Measurements from ENCODE around the gene RBX1.
"Not testable (repeated sequence)": the region's sequence is repeated elsewhere in the genome, so short reads cannot be mapped to it uniquely, and the experiment has no call there.

Gene RBX1

DNA sequence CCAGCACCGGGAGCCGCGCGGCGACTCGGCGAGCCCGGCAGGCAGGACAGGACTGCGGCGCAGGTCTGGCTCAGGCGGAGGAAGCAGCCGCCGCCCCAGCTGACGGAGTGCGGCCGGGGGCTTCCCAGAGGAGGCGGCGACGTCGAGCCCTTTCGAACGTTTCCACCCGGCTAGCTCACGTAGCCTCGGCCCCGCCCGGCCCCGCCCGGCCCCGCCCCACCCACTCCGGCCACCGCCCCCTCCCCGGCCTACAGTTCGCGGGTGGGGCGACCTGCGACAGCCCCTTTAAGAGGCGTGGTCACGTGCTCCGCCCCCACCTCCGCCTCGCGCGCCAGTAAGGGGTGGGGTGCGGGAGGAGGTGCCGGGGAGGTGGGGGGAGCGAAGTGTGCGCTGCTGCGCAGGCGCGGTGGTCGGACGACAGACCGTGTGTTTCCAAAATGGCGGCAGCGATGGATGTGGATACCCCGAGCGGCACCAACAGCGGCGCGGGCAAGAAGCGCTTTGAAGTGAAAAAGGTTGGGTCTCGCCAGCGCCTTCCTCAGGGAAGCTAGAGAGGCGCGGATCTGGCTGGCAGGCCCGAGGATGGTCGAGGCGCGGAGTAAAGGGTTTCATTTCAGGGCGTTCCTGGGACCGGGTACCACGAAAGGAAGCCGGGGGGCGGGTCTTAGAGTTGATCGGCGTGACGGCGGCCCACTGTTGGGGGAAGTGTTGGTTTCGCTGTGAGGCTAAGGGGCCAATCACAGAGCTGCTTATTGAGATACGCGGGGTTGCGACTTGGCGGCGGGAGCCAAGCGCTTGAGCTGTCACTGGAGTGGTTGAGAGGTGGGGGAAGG, at the start of gene RBX1:
Gene RBX1 (plus strand): TSS at position 417 of the 833 bp plus-strand sequence. CDS start 21 bp downstream, at position 438.
- DNase-seq = peak; percentile 99

DNA sequence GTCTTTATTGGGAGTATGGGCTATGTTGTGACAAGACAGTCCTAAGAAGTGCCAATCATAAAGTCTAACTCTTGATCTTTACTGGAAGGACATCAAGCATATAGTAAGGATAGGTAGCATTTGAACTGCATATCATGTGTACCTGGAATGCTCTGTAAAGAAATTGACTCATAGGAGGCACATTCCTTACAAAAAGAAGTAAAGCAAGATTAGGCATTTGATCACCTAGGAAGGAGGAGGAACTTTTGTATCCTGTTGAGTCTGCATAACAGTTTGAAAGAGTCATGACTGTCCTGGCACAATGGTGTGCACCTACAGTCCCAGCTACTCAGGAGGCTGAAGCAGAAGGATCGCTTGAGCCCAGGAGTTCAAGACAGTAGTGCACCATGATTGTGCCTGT, 47.1 kb upstream of the RBX1 start:
- no peak for DNase-seq

DNA sequence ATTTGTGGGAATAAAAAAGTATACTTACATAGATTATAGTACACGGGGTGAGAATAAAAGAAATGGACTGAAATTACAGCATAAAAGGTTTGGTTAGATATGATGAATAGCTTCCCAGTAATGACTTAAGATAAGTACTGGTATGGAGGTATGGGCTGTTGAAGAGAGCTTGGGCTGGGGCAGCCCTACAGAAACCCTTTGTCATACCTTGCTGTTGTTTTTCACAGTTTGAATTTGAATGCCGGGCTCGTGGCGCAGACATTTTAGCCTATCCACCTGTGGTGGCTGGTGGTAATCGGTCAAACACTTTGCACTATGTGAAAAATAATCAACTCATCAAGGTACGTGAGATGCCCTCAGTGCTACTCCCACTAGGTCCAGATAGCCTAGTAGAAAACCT, 42.3 kb upstream of the RBX1 start:
- DNase-seq = no peak

DNA sequence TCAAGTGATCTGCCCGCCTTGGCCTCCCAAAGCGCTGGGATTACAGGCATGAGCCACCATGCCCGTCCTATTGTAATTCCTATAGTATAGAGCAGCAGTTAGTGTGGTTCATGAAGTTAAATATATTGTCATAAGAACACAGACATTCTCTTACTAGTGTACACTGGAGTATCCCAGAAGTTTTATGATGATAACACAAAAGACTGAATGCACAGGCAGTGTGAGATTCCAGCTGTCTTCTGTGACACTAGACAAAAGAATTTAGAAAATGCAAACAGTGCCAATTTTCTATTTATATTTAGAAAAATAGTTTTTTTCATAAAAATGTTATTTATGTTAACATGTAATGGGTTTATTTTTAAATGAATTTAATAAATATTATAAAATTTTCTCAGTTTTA, 39.4 kb upstream of the RBX1 start:
- DNase-seq = no peak

DNA sequence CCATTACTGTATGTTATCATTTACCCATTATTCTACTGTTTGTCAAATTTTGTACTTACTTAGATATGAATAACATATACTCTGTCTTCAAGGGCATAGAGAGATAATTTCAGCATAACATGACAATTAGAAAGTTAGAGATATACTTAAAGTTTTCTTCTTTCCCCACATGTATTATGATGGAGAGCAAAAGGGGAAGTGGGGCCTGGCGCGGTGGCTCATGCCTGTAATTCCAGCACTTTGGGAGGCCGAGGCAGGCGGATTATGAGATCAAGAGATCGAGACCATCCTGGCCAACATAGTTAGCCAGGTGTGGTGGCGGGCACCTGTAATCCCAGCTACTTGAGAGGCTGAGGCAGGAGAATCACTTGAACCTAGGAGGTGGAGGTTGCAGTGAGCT, 38.2 kb upstream of the RBX1 start:
- not testable (repeated sequence) for DNase-seq

DNA sequence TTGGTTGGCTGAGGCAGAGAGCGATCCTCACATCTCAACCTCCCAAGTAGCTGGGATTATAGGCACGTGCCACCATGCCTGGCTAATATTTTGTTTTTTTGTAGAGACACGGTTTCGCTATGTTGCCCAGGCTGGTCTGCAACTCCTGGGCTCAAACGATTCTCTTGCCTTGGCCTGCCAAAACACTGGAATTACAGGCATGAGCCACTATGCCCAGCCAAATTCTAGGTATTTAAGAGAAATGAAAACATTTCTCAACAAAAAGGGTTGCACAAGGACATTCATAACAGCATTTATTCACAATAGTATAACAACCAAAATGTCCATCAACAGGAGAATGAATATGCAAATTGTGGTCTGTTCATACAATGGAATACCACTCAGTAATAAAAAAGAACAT, 31.7 kb upstream of the RBX1 start:
- DNase-seq = no peak

DNA sequence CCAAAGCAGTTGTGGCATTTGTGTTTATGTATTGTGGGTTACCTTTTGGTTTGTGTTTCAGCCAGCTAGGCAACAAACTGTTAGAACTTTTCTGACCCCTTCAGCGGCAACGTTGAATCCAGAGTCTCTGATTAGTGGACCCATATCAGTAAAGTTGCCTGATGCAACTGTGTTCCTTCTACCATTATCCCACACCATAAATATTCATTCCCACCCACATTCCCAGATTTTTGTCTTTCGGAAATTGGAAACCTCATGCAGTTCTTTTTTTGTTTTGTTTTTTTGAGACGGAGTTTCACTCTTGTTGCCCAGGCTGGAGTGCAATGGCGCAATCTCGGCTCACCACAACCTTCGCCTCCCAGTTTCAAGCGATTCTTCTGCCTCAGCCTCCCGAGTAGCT, 30.7 kb upstream of the RBX1 start:
- DNase-seq = no peak

DNA sequence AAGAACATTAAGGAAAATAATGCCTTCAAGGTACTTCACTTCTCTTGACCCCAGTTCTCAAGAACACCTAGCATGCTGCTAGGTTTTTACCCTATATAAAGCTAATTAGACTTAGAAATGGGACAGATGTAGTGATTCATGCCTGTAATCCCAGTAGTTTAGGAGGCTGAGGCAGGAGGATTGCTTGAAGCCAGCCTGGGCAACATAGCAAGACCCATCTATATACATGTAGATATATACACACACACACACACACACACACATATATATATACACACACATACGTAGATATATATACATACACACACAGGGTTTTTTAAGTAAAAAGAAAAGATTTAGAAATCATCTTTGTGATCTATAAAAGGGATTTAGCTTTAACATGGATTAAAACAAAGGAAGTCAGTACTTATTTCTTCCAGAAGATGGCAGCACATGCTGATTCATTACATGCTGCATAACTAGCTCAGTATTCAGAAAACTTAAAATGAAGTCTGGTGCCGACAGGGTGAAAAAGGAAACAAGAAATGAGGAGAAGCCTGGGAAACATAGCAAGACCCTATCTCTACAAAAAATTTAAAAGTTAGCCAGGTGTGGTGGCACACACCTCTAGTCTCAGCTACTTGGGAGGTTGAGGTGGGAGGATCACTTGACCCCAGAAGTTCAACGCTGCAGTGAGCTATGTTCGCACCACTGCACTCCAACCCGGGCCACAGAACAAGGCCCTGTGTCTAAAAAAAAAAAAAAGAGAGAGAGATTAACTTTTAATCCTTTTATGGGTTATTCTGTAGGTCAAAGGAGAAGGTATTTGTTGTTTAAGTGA, 28.5 kb upstream of the RBX1 start:
- DNase-seq = peak in 1 of 2 donors; percentile 81

DNA sequence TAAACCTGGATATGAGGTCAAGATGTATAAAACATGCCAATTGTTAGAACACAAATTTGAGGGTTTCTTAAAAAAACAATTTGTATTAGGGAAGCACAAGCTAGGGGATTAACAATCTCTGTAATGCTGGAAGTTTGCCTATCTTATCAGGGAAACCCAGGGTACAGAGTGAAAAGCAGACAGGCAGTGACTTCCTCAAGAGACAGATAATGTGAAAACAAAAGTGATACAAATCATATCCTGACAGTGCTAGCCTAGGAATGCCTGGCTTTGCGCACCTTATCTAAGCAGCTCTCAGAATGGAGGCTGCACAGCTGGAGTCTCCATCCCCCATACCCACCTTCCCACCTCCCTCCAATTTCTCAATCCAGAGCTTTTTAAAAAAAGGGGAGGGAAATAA, 22.5 kb upstream of the RBX1 start:
- DNase-seq = no peak

DNA sequence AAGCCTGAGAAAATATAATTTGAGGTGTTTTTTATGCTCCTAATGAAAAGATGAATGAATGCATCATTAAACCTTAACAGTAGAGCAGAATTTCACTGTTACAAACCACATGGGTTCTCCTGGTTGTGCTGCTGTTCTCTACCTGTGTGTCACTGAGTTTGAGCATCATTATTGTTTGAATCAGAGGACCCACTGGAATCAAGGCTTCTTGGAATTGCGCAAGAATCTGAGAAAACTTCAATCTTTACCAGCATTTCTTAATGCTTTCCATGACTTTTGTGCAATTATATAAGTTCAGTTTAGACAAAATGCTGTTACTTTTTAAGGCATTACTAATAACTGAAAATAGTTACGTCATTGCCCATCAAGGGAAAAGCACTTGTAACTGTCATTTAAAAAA, 18.8 kb upstream of the RBX1 start:
- DNase-seq = no peak

DNA sequence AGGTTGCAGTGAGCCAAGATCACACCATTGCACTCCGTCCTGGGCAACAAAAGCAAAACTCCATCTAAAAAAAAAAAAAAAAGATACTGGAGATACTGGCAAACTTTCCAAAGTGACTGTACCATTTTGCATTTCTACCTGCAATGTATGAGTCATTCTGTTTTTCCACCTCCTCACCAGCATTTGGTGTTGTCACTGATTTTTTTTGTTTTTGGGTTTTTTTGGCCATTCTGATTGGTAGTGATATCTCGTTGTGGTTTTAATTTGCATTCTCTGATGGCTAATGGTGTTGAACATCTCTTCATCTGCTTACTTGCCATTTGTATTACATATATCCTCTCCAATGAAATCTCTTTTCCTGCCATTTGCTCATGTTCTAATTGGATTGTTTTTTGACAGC, 12.0 kb upstream of the RBX1 start:
- DNase-seq = no peak

DNA sequence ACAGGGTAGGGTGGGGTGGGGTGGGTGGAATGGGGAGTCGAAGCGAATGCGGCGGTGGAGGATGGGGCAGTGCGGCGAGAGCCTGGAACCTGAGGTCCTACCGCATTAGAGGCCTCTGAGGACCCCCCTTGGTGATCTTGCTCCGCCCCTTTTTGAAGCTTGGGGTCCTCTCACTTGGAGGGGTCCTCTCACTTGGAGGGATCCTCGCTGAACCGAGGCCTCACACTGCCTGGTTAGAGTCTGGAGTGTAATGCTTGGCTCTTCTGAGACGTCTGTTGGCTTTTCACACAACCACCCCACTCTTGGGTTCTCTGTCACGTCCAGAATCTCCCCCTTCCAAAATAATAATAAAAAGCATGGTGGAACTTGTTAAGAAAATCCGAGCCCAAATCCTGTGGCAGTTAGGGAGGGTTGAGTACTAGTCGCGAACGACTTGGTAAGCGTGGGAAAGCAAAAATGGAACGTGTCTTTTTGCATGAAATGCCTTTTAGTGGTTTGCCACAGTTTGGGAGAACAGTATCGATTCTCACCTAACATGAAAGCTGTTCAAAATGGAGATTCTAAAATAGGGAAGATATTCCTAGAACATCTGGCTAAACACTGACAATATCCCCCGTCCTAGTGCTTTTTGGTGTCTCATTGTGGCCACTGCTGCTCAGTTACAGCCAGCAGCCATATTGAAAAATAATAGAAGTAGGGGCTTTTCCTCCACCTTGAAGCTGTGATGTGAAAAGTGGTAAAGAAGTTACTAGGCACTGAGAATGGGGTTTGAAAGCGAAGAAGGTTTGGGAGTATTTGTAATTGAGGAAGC, 822 bp downstream of the RBX1 start:
- peak in 1 of 2 donors; percentile 47 for DNase-seq

DNA sequence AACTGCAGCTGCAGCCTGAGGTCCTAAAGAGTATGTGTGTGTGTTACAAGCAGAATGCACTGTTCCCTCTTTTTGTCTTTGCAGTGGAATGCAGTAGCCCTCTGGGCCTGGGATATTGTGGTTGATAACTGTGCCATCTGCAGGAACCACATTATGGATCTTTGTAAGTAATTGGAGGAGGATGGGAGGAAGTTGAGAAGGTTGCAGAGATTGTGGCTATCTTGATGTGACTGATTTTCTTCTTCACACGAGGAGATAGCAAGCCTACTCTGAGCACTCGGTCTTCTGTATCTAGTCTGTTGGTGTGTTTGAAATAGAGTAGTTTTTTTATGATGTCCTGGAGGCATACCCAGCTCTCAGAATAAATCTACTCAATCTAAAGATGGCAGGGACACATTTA, 2.3 kb downstream of the RBX1 start:
- no peak for DNase-seq

DNA sequence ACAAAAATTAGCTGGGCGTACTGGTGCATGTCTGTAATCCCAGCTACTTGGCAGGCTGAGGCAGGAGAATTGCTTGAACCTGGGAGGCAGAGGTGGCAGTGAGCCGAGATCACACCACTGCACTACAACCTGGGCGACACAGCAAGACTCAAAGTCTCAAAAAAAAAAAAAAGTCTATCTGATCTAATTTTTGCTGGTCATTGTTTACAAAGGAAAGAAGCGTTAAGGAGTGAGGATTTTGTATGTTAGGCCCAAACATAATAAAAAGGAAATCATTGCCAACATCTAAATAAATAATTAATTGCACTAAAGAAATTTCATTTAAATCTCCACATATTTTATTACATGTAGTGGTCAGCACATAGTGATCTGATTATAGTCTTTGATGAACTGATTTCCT, 2.9 kb downstream of the RBX1 start:
- DNase-seq = no peak

DNA sequence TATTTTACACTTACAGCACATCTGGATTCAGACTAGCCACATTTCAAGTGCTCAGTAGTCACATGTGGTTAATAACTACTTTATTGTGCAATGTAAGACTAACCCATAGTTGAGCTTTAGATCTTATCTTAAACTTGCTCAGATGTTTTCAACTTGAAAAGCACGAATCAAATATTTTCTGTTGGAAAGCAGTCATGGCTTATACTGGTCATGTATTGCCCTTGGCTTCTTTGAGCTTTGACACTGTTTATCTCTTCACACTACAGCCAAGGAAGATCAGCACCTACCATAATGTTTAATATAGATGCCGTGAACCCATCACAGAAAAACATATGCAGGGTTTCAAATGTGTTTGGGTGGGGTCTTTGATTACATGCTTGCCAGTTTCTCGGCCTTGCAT, 4.4 kb downstream of the RBX1 start:
- no peak for DNase-seq

DNA sequence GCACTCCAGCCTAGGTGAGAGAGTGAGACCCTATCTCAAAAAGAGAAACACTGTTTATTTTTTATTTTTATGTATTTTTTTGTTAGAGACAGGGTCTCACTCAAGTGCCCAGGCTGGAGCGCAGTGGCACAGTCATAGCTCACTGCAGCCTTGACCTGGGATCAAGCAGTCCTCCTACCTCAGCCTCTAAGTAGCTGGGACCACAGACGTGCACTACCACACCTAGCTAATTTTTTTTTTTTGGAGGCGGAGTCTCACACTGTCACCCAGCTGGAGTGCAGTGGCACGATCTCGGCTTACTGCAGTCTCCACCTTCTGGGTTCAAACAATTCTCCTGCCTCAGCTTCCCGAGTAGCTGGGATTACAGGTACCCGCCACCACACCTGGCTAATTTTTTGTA, 6.4 kb downstream of the RBX1 start:
- no peak for DNase-seq

DNA sequence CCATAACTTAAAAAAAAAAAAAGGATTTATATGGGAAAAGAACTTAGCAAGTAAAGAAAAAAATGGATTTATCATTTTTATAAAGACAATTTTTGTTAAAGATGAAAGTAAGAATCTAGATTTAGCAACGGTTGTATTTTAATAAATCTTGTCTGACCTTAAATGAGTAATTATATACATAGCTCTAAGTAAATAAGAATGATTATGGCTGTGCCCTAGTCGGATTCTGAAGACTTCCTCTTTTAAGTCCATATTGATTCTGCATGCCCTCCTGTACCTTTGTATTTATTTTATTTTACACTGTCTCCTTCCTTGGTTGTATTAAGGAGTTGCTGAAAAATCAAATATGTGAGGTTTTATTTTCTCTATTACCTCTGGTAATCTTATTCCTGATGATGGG, 7.1 kb downstream of the RBX1 start:
- DNase-seq = no peak

DNA sequence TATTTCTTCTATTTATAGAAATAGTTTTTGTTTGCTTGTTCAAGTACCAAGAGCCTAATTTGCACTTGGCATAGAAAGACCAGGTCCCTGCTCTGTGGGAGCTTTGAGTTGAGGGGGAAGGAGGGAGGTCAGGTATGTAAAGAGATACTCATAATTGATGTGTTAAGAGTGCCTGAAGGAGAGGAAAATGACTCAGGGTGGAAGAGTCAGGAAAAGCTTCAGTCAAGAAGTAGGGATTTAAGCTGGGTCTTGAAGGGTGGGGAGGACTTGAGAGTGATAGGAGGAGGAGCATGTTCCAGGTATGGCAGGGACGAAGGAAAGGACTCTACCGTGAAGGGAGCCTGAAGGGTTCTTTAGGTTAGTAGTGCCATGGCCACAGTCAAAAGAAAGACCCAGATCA, 9.0 kb downstream of the RBX1 start:
- DNase-seq = no peak

DNA sequence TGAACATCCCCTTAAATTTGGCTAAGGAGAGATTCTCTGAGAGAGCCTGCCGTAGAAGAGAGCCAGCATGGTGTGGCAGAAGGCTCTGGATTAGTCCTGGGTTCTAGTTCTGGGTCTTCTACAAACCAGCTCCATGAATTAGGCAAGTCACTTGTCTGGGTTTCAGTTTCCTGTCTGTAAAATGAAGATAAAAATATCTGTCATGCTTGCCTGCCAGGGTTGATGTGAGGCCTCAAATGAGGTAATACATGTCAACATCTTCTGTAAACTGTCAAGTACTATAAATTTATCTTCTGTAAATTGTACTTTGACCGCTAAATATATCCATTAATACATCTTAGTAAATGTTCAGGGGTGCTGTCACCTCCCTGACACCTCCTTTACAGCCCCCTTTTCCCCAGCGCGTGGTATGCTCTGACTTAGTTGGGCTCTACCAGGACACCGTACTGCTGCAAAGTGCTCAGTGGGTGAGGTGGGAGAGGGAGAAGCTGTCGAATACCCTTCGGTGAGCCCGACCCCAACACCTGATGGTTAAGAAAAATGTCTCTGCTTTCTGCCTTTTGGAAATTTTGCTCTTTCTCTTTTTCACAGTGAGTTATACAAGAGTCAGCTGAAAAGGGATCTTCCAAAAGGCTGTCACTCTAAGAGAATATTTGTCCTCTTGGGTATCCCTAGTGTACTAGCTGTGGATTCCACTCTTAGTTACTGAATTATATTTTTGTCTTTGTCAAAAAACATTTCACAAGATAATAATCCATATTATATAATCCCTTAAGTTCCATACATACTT, 15.0 kb downstream of the RBX1 start:
- no peak for DNase-seq

DNA sequence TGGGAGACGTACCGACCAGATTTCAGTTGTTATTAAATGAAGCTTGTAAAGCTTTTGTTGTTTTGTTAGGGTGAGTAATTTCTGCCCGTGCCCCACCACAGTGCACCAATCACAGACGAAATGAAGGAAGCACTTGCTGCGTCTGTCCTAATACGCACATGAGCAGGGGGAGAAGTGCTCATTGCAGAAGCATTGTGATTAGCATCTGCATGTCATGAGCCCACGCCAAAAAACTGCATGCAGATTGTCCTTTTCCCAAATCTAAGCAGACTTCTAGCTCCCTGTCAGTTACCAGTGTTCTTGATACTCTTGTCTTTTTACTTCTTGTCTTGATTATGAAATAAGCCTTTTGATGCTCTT, 15.5 kb downstream of the RBX1 start:
- DNase-seq = peak in 1 of 2 donors; percentile 28

DNA sequence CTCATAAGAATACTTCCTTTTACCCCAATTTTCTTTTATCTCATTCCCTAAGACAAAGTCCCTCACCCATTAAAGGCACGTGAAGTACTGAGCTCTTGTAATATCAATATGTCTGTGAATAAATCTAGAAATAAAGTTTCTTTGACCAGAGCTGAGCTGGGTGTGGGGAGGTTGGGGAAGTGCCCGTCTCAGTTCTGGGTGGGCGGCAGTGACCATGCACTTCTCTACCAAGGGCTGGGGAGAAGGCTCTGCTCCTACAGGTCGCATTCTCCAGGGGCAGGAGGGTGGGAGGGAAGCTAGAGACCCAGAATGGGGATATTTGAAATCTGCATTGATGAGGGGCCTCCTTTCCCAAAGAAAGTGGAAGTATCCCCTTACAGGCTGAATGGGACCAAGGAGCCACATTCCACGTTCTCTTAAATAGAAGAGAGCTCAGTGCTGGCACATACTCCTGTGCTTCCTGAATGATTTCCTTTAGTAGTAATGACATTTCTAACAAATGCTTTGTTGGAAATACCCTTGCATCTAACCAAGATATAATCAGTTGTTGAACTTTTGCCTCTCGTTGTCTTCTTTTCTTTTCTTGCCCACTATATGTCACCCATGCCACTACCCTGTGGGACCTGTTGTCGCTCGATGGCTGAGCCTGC, 16.1 kb downstream of the RBX1 start:
- DNase-seq = no peak

DNA sequence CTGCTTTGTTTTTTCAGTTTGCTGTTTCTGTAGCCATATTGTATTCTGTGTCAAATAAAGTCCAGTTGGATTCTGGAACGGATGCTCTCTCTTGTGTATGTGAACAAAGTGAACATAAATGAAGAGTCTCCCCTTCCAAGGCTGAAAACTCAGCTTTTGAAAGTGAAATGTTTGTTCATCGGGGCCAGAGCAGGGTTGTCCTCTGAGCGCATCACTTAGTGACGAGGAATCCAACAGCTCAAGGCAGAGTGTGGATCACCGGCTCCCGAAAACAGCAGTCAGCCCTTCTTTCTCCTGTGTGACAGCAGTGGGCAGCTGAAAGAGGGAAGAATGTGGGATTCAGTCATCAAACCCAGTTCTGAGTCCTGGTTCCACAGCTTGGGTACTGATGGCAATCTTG, 21.4 kb downstream of the RBX1 start:
- DNase-seq = no peak

Measured in CD4-positive, alpha-beta T cell treated with Interleukin-4 for 1 hour (primary cell).